NB4 (cell line): ENCODE measurements around the gene CCDC191.

Experiments
- POLR2A ChIP-seq: IDR thresholded peaks from 2 replicates; pipeline ENCODE4 v1.6.1; 2011; ENCODE audit warnings: mild to moderate bottlenecking; ENCODE audit not compliant: insufficient read length; ENCODE audit errors: extremely low read depth
- TF ChIP-seq, protein P1 (sequence below): IDR thresholded peaks from one replicate; pipeline ENCODE4 v1.5.1; 2012; ENCODE audit warnings: low read depth, low read length

- TF ChIP-seq, protein P1, sequence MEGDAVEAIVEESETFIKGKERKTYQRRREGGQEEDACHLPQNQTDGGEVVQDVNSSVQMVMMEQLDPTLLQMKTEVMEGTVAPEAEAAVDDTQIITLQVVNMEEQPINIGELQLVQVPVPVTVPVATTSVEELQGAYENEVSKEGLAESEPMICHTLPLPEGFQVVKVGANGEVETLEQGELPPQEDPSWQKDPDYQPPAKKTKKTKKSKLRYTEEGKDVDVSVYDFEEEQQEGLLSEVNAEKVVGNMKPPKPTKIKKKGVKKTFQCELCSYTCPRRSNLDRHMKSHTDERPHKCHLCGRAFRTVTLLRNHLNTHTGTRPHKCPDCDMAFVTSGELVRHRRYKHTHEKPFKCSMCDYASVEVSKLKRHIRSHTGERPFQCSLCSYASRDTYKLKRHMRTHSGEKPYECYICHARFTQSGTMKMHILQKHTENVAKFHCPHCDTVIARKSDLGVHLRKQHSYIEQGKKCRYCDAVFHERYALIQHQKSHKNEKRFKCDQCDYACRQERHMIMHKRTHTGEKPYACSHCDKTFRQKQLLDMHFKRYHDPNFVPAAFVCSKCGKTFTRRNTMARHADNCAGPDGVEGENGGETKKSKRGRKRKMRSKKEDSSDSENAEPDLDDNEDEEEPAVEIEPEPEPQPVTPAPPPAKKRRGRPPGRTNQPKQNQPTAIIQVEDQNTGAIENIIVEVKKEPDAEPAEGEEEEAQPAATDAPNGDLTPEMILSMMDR, result no peak
- no peak for TF ChIP-seq POLR2A
Observed at GRCh38 chr3:114095796-114096195, 39.5 kb upstream of the CCDC191 start.
